Measurements from ENCODE around the gene CLIP1. TPM values are rescaled to one million over a fixed set of nuclear protein-coding genes. Genes with fewer than 3 reads are reported as not detected.
"Not testable (repeated sequence)": the region's sequence is repeated elsewhere in the genome, so short reads cannot be mapped to it uniquely, and the experiment has no call there.

Gene CLIP1
- total RNA-seq, 1 donor, result 25.9 TPM

- DNase-seq (ENCODE audit: low read depth in 2 of 3, low spot score in 2 of 3), result no peak
Measured at GRCh38 chr12:122437656-122438121, 15.2 kb upstream of the CLIP1 start.

- no peak for DNase-seq (ENCODE audit: low read depth in 2 of 3, low spot score in 2 of 3)
Measured at GRCh38 chr12:122435186-122435585, 12.7 kb upstream of the CLIP1 start.

GRCh38 chr12:122429043-122429442 is 6.6 kb upstream of the CLIP1 start:
- DNase-seq (ENCODE audit: low read depth in 2 of 3, low spot score in 2 of 3), result not testable (repeated sequence)

GRCh38 chr12:122427403-122427802 is 4.9 kb upstream of the CLIP1 start:
- no peak for DNase-seq (ENCODE audit: low read depth in 2 of 3, low spot score in 2 of 3)

GRCh38 chr12:122423258-122424165 is 1.0 kb upstream of the CLIP1 start:
- no peak for DNase-seq (ENCODE audit: low read depth in 2 of 3, low spot score in 2 of 3)

- peak in 2 of 3 donors; percentile 45 to 66 for DNase-seq (ENCODE audit: low read depth in 2 of 3, low spot score in 2 of 3)
Measured at GRCh38 chr12:122422730-122423257, 325 bp upstream of the CLIP1 start.

GRCh38 chr12:122421187-122421820 is 1.2 kb downstream of the CLIP1 start:
- peak in 2 of 3 donors; percentile 54 to 74 for DNase-seq (ENCODE audit: low read depth in 2 of 3, low spot score in 2 of 3)

- no peak for DNase-seq (ENCODE audit: low read depth in 2 of 3, low spot score in 2 of 3)
Measured at GRCh38 chr12:122420471-122421162, 1.9 kb downstream of the CLIP1 start.

- DNase-seq (ENCODE audit: low read depth in 2 of 3, low spot score in 2 of 3), result not testable (repeated sequence)
Measured at GRCh38 chr12:122419094-122419493, 3.4 kb downstream of the CLIP1 start.

- DNase-seq (ENCODE audit: low read depth in 2 of 3, low spot score in 2 of 3), result not testable (repeated sequence)
Measured at GRCh38 chr12:122415665-122416064, 6.8 kb downstream of the CLIP1 start.

- DNase-seq (ENCODE audit: low read depth in 2 of 3, low spot score in 2 of 3), result no peak
Measured at GRCh38 chr12:122413516-122414404, 8.7 kb downstream of the CLIP1 start.

- DNase-seq (ENCODE audit: low read depth in 2 of 3, low spot score in 2 of 3), result no peak
Measured at GRCh38 chr12:122412851-122413433, 9.5 kb downstream of the CLIP1 start.

GRCh38 chr12:122411537-122411936 is 10.9 kb downstream of the CLIP1 start:
- DNase-seq (ENCODE audit: low read depth in 2 of 3, low spot score in 2 of 3), result no peak

- no peak for DNase-seq (ENCODE audit: low read depth in 2 of 3, low spot score in 2 of 3)
Measured at GRCh38 chr12:122407208-122407607, 15.3 kb downstream of the CLIP1 start.

GRCh38 chr12:122406701-122407164 is 15.7 kb downstream of the CLIP1 start:
- no peak for DNase-seq (ENCODE audit: low read depth in 2 of 3, low spot score in 2 of 3)

- DNase-seq (ENCODE audit: low read depth in 2 of 3, low spot score in 2 of 3), result no peak
Measured at GRCh38 chr12:122403831-122404230, 18.6 kb downstream of the CLIP1 start.

- peak in 1 of 3 donors; percentile 49 for DNase-seq (ENCODE audit: low read depth in 2 of 3, low spot score in 2 of 3)
Measured at GRCh38 chr12:122403115-122403770, 19.2 kb downstream of the CLIP1 start.

- DNase-seq (ENCODE audit: low read depth in 2 of 3, low spot score in 2 of 3), result no peak
Measured at GRCh38 chr12:122402264-122402663, 20.2 kb downstream of the CLIP1 start.
